NCI-H2029 treated with DMSO at 0.1 percent for 48 hours (cell line): Measurements from ENCODE around the gene ANKRD11.
A peak's percentile ranks its signal among the peaks of the same experiment; 100 is the strongest.

ENCODE experiments used
- DNase-seq: peaks from one replicate; lab custom pipeline; 2025; lab: John Stamatoyannopoulos, UW

The ANKRD11 gene

GRCh38 chr16:89297156-89297874 is 193.0 kb downstream of the ANKRD11 start:
- no peak for DNase-seq

DNA sequence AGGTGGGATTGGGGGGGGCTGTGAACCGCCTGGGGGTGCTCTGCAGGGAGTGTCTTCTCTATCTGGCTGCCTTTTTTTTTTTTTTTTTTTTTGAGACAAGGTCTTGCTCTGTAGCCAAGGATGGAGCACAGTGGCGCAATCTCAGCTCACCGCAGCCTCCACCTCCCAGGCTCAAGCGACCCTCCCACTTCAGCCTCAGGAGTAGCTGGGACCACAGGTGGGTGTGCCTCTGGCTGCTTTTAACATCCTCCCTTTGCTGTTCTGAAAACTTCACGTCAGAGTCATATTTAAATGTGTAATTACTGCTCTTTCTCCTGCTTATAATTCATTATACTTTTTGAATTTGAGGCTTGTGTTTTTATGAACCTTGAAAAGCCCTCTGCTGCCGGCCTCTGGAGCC is 194.4 kb downstream of the ANKRD11 start:
- DNase-seq: no peak

DNA sequence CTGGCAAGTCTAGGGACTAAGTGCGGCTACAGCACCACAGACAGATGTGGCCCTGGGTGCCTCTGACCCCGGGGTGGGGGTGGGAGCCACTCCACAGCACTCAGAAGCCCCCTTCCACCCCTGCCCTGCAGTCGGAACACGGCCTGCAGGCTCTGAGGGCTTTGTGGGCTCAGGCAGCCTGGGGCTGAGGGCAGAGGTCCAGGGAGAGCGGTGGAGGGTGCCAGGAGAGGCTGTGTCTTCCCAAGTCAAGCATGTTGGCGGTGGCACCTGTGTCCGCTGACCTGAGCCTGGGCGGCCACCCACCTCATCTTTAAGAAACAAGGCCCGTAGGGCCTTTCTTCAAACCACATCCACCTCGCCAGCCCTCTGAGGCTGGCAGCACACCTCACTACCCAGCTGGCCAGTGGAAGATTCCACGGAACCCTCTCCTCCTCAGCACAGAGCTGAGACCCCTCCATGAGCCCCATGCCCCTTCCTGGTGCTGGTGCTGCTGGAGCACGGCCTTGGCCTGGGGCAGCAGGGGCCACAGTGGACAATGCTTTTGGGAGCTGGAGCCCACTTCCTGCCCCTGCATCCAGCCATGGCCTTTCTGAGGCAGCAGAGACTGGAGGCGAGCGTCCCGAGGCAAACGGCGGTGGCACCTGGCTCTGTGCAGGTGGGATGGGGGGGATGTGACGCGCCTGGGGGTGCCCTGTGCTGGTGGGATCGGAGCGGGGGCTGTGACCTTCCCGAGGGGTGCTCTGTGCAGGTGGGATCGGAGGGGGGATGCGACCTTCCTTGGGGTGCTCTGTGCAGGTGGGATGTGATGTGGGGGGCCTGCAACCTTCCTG is 195.1 kb downstream of the ANKRD11 start:
- DNase-seq: no peak

DNA sequence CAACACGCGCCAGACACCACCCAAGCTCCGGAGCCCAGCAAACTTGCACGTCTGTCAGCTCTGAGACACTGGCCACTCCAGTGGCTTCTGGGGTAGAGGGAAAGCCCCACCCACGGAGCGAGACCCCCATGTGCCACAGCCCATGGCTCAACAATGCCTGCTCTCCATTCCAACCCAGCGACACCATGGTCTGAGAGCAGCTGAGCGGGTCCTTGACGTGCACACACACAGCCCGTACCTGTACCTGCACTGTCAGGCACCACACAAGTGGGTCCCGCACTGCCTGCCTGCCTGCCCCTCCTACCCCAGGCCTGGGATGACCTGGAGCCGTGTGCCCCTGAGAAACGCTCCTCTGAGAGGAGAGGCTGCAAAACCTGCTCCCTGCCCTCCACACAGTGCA is 195.9 kb downstream of the ANKRD11 start:
- DNase-seq: no peak

GRCh38 chr16:89293276-89294143 is 196.9 kb downstream of the ANKRD11 start:
- no peak for DNase-seq

GRCh38 chr16:89292443-89293078 is 197.8 kb downstream of the ANKRD11 start:
- no peak for DNase-seq

DNA sequence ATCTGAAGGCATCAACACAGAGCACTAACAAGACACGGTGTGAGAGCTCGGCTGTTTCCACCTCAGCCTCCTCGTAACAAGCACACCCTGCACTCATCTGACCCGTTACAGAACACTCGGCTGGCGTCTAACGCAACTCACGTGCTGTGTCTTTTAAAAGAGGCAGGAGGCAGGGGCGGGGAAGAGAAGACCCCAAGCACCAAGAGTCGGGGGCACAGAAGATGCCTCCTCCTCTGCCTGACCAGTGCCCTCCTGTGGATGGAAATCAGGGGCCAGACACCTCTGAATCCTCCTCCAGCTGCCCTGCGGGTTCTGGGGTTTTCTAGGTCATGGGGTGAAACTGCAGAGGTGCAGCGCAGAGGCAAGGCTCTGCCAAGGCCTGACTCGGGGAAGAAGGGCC is 198.6 kb downstream of the ANKRD11 start:
- DNase-seq: no peak

GRCh38 chr16:89291363-89291762 is 199.0 kb downstream of the ANKRD11 start:
- DNase-seq: no peak

DNA sequence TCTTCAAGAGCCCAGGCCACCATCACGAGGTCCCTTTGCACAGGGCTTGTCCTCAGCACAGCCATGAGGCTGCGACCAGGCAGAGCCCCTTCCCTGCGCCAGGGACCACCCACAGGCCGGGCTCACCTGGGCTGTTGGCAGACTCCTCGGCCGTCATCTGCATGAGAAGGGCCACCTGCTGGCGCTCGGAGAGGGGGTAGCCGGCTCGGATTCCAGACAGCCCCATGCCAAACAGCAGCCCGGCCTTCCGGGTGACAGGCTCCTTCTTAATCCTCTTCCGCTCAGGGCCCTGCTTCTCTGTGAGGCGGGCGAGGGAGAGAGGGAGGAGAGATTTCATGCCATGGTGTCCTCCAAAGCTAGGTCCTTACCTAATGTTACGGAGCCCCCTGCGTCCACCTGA is 199.5 kb downstream of the ANKRD11 start:
- no peak for DNase-seq

DNA sequence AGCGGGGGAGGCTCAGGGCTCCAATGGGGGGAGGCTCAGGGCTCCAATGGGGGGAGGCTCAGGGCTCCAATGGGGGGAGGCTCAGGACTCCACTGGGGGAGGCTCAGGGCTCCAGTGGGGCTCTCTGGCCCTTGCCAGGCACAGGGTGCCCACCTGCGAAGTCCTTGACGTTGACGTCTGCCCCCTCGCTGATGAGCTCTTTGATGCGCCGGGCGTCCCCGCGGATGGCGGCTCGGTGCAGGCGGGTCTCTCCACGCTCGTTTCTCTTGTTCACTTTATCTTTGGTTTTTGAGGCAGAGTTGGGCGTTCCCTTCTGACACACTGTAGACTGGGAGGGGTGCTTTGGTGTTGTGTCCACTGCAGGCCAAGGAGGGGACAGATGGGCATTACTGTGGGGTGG is 199.9 kb downstream of the ANKRD11 start:
- DNase-seq: no peak

DNA sequence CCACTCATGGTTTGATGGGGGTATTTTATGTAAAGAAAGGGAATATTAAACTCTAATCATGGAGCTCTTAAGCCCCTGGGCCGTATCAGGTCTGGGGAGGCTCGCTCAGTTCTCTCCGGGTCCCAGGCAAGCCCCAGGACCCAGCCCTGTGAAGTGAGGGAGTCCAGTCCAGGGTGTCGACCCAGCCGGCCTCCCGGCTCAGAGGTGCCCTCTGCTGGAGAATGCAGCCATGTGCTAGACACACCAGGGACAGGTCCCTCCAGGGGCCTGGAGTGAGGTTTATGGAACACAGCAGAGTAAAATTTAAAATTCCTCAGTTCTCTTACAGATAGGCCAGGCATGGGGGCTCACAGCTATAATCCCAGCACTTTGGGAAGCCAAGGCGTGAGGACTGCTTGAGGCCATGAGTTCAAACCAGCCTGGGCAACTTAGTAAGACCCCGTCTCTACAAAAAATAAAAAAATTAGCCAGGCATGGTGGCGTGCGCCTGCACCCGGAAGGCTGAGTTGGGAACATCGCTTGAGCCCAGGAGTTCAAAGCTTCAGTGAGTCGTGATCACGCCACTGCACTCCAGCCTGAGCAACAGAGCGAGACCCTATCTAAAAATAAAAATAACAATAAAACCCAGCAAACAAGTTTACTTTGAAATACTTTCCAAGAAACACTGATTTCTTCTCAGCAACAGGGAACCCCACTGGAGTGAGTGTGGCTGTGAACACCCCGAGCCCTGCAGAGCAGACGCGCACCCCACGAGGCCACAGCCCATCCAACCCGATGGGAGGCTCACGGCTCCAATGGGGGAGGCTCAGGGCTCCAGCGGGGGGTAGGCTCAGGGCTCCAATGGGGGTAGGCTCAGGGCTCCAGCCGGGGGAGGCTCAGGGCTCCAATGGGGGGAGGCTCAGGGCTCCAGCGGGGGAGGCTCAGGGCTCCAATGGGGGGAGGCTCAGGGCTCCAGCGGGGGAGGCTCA is 200.6 kb downstream of the ANKRD11 start:
- DNase-seq: peak; percentile 1

DNA sequence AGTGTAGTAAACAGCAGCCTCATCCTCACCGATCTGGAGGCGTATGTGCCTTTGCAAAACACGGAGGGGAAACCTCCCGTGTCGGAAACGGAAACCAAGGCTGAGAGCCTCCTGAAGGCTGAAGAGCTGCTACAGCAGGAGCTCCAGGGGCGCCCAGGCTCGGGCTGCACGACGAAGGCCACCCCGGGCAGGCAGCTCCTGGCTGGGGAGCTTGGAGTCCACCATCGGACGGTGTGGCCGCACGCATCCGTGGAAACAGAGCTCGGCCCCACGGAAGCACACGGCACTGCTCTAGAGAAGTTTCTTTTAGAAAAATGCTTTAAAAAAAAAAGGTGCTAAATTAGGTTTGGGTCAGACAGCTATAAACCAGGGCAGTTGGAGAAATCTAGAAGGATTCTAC is 201.4 kb downstream of the ANKRD11 start:
- no peak for DNase-seq

DNA sequence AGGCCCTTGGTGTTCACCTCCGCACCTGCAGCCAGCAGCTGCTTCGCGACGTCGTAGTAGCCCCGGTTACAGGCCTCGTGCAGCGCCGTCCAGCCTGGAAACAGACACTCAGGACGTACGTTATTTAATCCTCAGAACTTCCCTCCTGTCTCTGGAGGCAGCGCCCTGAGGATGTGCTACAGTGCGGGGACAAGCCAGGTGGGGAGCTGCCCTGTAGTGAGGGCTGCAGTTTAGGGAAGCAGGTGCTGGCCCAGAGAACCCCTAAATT is 201.8 kb downstream of the ANKRD11 start:
- no peak for DNase-seq

- no peak for DNase-seq
These were observed 202.4 kb downstream of the ANKRD11 start for GRCh38 chr16:89287777-89288576.

GRCh38 chr16:89286096-89286495 is 204.3 kb downstream of the ANKRD11 start:
- no peak for DNase-seq

GRCh38 chr16:89285381-89285780 is 205.0 kb downstream of the ANKRD11 start:
- no peak for DNase-seq

GRCh38 chr16:89283449-89283848 is 206.9 kb downstream of the ANKRD11 start:
- DNase-seq: no peak

GRCh38 chr16:89282523-89282922 is 207.8 kb downstream of the ANKRD11 start:
- no peak for DNase-seq

- DNase-seq: no peak
These were observed 208.5 kb downstream of the ANKRD11 start for GRCh38 chr16:89281829-89282228.

- no peak for DNase-seq
These were observed 209.2 kb downstream of the ANKRD11 start for GRCh38 chr16:89281189-89281577.
